Measurements from ENCODE around the gene AKT2.

DNA sequence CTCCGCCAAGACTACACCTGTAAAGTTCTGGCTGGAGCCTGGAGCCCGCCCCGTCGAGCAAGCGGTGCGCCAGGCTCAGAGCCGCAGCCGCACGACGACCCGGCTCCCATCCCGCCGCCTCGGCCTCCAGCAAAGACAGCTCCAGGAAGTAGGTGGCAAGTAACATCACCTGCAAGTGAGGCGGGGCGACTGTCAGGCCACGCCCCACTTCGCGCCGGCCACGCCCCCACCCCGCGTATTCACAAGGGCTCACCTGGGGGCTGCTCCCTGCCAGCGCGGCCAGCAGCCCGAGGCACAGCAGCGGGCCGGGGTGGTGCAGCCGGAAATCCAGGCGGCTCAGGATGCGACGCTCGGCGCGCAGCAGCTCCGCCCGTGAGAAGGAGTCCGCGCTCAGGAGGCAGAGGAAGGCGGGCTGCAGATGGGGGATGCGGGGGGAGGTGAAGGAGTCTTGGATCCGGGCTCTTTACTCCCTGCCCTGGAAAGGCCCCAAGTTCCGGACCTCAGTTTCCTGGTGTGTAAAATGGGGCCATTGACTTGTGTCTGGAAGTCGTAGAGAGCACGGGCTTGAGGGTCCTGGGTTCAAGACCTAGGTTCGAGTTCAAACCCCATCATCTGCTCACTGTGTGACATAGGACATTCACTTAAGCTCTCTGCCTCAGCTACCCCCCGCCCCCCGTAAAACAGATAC, 61.9 kb downstream of the AKT2 start:
- TF ChIP-seq JUN (IDR thresholded peaks at IDR 0.05), result no peak
- TF ChIP-seq, protein P1, sequence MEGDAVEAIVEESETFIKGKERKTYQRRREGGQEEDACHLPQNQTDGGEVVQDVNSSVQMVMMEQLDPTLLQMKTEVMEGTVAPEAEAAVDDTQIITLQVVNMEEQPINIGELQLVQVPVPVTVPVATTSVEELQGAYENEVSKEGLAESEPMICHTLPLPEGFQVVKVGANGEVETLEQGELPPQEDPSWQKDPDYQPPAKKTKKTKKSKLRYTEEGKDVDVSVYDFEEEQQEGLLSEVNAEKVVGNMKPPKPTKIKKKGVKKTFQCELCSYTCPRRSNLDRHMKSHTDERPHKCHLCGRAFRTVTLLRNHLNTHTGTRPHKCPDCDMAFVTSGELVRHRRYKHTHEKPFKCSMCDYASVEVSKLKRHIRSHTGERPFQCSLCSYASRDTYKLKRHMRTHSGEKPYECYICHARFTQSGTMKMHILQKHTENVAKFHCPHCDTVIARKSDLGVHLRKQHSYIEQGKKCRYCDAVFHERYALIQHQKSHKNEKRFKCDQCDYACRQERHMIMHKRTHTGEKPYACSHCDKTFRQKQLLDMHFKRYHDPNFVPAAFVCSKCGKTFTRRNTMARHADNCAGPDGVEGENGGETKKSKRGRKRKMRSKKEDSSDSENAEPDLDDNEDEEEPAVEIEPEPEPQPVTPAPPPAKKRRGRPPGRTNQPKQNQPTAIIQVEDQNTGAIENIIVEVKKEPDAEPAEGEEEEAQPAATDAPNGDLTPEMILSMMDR (IDR thresholded peaks at IDR 0.05), result no peak
- no peak for TF ChIP-seq EP300 (IDR thresholded peaks at IDR 0.05)
- TF ChIP-seq POLR2A (IDR thresholded peaks at IDR 0.05; ENCODE audit: low read length), result no peak
- TF ChIP-seq, protein P2, sequence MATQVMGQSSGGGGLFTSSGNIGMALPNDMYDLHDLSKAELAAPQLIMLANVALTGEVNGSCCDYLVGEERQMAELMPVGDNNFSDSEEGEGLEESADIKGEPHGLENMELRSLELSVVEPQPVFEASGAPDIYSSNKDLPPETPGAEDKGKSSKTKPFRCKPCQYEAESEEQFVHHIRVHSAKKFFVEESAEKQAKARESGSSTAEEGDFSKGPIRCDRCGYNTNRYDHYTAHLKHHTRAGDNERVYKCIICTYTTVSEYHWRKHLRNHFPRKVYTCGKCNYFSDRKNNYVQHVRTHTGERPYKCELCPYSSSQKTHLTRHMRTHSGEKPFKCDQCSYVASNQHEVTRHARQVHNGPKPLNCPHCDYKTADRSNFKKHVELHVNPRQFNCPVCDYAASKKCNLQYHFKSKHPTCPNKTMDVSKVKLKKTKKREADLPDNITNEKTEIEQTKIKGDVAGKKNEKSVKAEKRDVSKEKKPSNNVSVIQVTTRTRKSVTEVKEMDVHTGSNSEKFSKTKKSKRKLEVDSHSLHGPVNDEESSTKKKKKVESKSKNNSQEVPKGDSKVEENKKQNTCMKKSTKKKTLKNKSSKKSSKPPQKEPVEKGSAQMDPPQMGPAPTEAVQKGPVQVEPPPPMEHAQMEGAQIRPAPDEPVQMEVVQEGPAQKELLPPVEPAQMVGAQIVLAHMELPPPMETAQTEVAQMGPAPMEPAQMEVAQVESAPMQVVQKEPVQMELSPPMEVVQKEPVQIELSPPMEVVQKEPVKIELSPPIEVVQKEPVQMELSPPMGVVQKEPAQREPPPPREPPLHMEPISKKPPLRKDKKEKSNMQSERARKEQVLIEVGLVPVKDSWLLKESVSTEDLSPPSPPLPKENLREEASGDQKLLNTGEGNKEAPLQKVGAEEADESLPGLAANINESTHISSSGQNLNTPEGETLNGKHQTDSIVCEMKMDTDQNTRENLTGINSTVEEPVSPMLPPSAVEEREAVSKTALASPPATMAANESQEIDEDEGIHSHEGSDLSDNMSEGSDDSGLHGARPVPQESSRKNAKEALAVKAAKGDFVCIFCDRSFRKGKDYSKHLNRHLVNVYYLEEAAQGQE (IDR thresholded peaks at IDR 0.05), result no peak
- no peak for TF ChIP-seq CHD2 (IDR thresholded peaks at IDR 0.05; ENCODE audit: low read length, partially characterized antibody)
- TF ChIP-seq, protein P3, sequence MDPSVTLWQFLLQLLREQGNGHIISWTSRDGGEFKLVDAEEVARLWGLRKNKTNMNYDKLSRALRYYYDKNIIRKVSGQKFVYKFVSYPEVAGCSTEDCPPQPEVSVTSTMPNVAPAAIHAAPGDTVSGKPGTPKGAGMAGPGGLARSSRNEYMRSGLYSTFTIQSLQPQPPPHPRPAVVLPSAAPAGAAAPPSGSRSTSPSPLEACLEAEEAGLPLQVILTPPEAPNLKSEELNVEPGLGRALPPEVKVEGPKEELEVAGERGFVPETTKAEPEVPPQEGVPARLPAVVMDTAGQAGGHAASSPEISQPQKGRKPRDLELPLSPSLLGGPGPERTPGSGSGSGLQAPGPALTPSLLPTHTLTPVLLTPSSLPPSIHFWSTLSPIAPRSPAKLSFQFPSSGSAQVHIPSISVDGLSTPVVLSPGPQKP (IDR thresholded peaks at IDR 0.05; ENCODE audit: low read depth, low read length), result no peak
- no peak for TF ChIP-seq CBX2 (IDR thresholded peaks at IDR 0.05; ENCODE audit: borderline replicate concordance, low read depth)
- TF ChIP-seq, protein P4, sequence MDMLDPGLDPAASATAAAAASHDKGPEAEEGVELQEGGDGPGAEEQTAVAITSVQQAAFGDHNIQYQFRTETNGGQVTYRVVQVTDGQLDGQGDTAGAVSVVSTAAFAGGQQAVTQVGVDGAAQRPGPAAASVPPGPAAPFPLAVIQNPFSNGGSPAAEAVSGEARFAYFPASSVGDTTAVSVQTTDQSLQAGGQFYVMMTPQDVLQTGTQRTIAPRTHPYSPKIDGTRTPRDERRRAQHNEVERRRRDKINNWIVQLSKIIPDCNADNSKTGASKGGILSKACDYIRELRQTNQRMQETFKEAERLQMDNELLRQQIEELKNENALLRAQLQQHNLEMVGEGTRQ (IDR thresholded peaks at IDR 0.05), result no peak
- no peak for TF ChIP-seq MAFK (IDR thresholded peaks at IDR 0.05; ENCODE audit: partially characterized antibody)
- TF ChIP-seq KDM1A (IDR thresholded peaks at IDR 0.05; ENCODE audit: low read depth), result no peak
- TF ChIP-seq HDAC2 (IDR thresholded peaks at IDR 0.05), result no peak
- TF ChIP-seq, protein P5, sequence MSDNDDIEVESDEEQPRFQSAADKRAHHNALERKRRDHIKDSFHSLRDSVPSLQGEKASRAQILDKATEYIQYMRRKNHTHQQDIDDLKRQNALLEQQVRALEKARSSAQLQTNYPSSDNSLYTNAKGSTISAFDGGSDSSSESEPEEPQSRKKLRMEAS (IDR thresholded peaks at IDR 0.05), result no peak
